ENCODE measurements around the gene NPAT.

GRCh38 chr11:108235192-108235591 lies 12.8 kb upstream of the NPAT start:
- TF ChIP-seq CTCF (conservative IDR thresholded peaks at IDR 0.05; ENCODE audit: low read depth, low read length) (no peak), EZH2 (IDR thresholded peaks at IDR 0.05; ENCODE audit: borderline replicate concordance, low read depth, low read length, poor library complexity, severe bottlenecking) (no peak)

Data from A673 (cell line).